SK-N-SH treated with all-trans-retinoic acid at 6 μM for 48 hours (cell line): ENCODE results near the gene PTEN.

Experiments
- ZC3H10 ChIP-seq: fragments of 250-450 bp; sonication (Bioruptor Pico); IDR thresholded peaks from 2 replicates; pipeline ENCODE4 v1.5.1; 2021; ENCODE audit warnings: mild to moderate bottlenecking, moderate library complexity
- ZFP3 ChIP-seq: fragments of 250-450 bp; sonication (Bioruptor Pico); IDR thresholded peaks from 2 replicates; pipeline ENCODE4 v1.5.0; 2020; ENCODE audit warnings: mild to moderate bottlenecking, moderate library complexity
- ZFP30 ChIP-seq: fragments of 450-650 bp; formaldehyde crosslinking; IDR thresholded peaks from 2 replicates; pipeline ENCODE4 v1.5.0; 2022; ENCODE audit warnings: mild to moderate bottlenecking, moderate library complexity
- ZNF70 ChIP-seq: fragments of 450-650 bp; formaldehyde crosslinking; IDR thresholded peaks from 2 replicates; pipeline ENCODE4 v1.5.0; 2020; ENCODE audit warnings: mild to moderate bottlenecking, moderate library complexity

GRCh38 chr10:87974130-87974529 is 110.7 kb downstream of the PTEN start:
- TF ChIP-seq ZC3H10 (no peak), ZFP3 (no peak), ZFP30 (CRISPR knock-in tag) (no peak), ZNF70 (no peak)
